DND-41 (cell line): ENCODE measurements around the gene LACTB.

Experiments used
- ATAC-seq: fragments of 200-7000 bp; cut with Tn5 transposase; 3 replicates; pipeline ENCODE4 v1.9.1; 2021; ENCODE audit warnings: low read depth; ENCODE audit not compliant: insufficient read depth
- DNase-seq: peaks from one replicate; pipeline ENCODE4 v3.0.0-alpha.2; 2020
- H2AFZ ChIP-seq: 2 replicates; pipeline ENCODE4 v1.6.0; 2012; ENCODE audit warnings: low read depth, low read length
- H3K27ac ChIP-seq: 2 replicates; pipeline ENCODE4 v1.5.1; 2012; ENCODE audit warnings: low read length, inconsistent platforms
- H3K27me3 ChIP-seq: fragments of 200-600 bp; sonication (generic); 2 replicates; pipeline ENCODE4 v1.6.0; 2012; ENCODE audit warnings: low read length, mild to moderate bottlenecking, inconsistent platforms; ENCODE audit not compliant: insufficient read depth, poor library complexity
- H3K36me3 ChIP-seq: 2 replicates; pipeline ENCODE4 v1.5.1; 2012; ENCODE audit warnings: low read length, inconsistent platforms; ENCODE audit not compliant: insufficient read depth
- H3K4me1 ChIP-seq: 2 replicates; pipeline ENCODE4 v1.5.1; 2012; ENCODE audit warnings: mild to moderate bottlenecking, low read length; ENCODE audit not compliant: insufficient read depth
- H3K4me2 ChIP-seq: 2 replicates; pipeline ENCODE4 v1.6.0; 2012; ENCODE audit warnings: mild to moderate bottlenecking, moderate library complexity, low read length, inconsistent platforms; ENCODE audit not compliant: insufficient read depth
- H3K4me3 ChIP-seq, 2 experiments: fragments of 200-600 bp in 1 of 2; shearing (Covaris generic) in 1 of 2; 2 replicates each; pipeline ENCODE4 v1.5.1; 2012 to 2016; ENCODE audit warnings: inconsistent platforms in 2 of 2, low read length in 2 of 2, mild to moderate bottlenecking in 2 of 2, low read depth in 1 of 2, moderate library complexity in 1 of 2
- H3K79me2 ChIP-seq: 2 replicates; pipeline ENCODE4 v1.6.0; 2012; ENCODE audit warnings: low read length, inconsistent platforms; ENCODE audit not compliant: insufficient read depth
- H3K9ac ChIP-seq: 2 replicates; pipeline ENCODE4 v1.6.0; 2012; ENCODE audit warnings: low read depth, mild to moderate bottlenecking, inconsistent platforms, low read length, moderate library complexity
- H3K9me3 ChIP-seq: 2 replicates; pipeline ENCODE4 v1.5.1; 2012; ENCODE audit warnings: low read length, moderate library complexity, mild to moderate bottlenecking, inconsistent platforms; ENCODE audit not compliant: insufficient read depth, severe bottlenecking
- H4K20me1 ChIP-seq: 2 replicates; pipeline ENCODE4 v1.6.0; 2012; ENCODE audit warnings: low read length; ENCODE audit not compliant: insufficient read depth
- EZH2 ChIP-seq: IDR thresholded peaks from 3 replicates; pipeline ENCODE4 v1.6.1; 2012; ENCODE audit warnings: borderline replicate concordance, low read depth, mild to moderate bottlenecking, moderate library complexity, low read length, inconsistent platforms; ENCODE audit not compliant: severe bottlenecking
- TF ChIP-seq, protein P1 (sequence below): IDR thresholded peaks from 2 replicates; pipeline ENCODE4 v1.5.1; 2012; ENCODE audit warnings: borderline replicate concordance, low read length, moderate library complexity, mild to moderate bottlenecking; ENCODE audit not compliant: poor library complexity, severe bottlenecking; ENCODE audit errors: extremely low read depth

Gene LACTB

GRCh38 chr15:63133786-63134185, 12.1 kb downstream of the LACTB start:
- Histone ChIP-seq H3K79me2 (no peaks in the 10 kb centered on the region), H3K4me2 (no peak overlapping the region), H3K36me3 (peaks cover 3% of the 10 kb centered on the region; the same call in 1 of the 2 replicates), H3K27ac (no peak overlapping the region), H3K4me1 (no peaks in the 10 kb centered on the region), H4K20me1 (no peaks in the 10 kb centered on the region), H3K9me3 (no peaks in the 10 kb centered on the region), H3K27me3 (no peaks in the 10 kb centered on the region), H3K9ac (no peak overlapping the region), H3K4me3 (no peak overlapping the region), H2AFZ (no peak overlapping the region)
- ATAC-seq (no peak), DNase-seq (no peak)
- TF ChIP-seq, protein P1, sequence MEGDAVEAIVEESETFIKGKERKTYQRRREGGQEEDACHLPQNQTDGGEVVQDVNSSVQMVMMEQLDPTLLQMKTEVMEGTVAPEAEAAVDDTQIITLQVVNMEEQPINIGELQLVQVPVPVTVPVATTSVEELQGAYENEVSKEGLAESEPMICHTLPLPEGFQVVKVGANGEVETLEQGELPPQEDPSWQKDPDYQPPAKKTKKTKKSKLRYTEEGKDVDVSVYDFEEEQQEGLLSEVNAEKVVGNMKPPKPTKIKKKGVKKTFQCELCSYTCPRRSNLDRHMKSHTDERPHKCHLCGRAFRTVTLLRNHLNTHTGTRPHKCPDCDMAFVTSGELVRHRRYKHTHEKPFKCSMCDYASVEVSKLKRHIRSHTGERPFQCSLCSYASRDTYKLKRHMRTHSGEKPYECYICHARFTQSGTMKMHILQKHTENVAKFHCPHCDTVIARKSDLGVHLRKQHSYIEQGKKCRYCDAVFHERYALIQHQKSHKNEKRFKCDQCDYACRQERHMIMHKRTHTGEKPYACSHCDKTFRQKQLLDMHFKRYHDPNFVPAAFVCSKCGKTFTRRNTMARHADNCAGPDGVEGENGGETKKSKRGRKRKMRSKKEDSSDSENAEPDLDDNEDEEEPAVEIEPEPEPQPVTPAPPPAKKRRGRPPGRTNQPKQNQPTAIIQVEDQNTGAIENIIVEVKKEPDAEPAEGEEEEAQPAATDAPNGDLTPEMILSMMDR = no peak
- TF ChIP-seq EZH2 = no peak

GRCh38 chr15:63134245-63134985, 12.8 kb downstream of the LACTB start:
- Histone ChIP-seq H2AFZ (no peak overlapping the region), H3K9ac (no peak overlapping the region), H3K4me1 (no peaks in the 10 kb centered on the region), H3K27ac (no peak overlapping the region), H3K9me3 (no peaks in the 10 kb centered on the region), H3K4me2 (no peak overlapping the region), H3K4me3 (no peak overlapping the region), H3K27me3 (no peaks in the 10 kb centered on the region), H4K20me1 (no peaks in the 10 kb centered on the region), H3K79me2 (no peaks in the 10 kb centered on the region), H3K36me3 (peaks cover 3% of the 10 kb centered on the region; the same call in 1 of the 2 replicates)
- ATAC-seq (no peak), DNase-seq (no peak)
- no peak for TF ChIP-seq EZH2
- TF ChIP-seq, protein P1 = no peak

GRCh38 chr15:63135281-63135680, 13.6 kb downstream of the LACTB start:
- no peaks in the 10 kb centered on the region for H3K4me1 ChIP-seq
- DNase-seq (no peak), ATAC-seq (no peak)
- no peak overlapping the region for H3K4me2 ChIP-seq
- no peak overlapping the region for H3K4me3 ChIP-seq
- no peaks in the 10 kb centered on the region for H3K79me2 ChIP-seq
- no peaks in the 10 kb centered on the region for H3K27me3 ChIP-seq
- no peaks in the 10 kb centered on the region for H4K20me1 ChIP-seq
- no peaks in the 10 kb centered on the region for H3K9me3 ChIP-seq
- no peak overlapping the region for H3K9ac ChIP-seq
- H3K36me3 ChIP-seq = peaks cover 3% of the 10 kb centered on the region; the same call in 1 of the 2 replicates
- no peak overlapping the region for H2AFZ ChIP-seq
- no peak for TF ChIP-seq EZH2
- TF ChIP-seq, protein P1 = no peak
- no peak overlapping the region for H3K27ac ChIP-seq
